Breast epithelium (tissue), 4 donors: Measurements from ENCODE around the gene POC1A. TPM values are rescaled to one million over a fixed set of nuclear protein-coding genes. Genes with fewer than 3 reads are reported as not detected.

Experiments
- DNase-seq, 2 donors: peaks; one replicate each; pipeline ENCODE4 v3.0.0-alpha.2; 2019; ENCODE audit warnings: low spot score in 2 of 2
- H3K27ac ChIP-seq, 2 donors: fragments of 200-600 bp; sonication (generic) in 1 of 2; one replicate each; pipeline ENCODE4 v1.5.1; 2016 to 2019; ENCODE audit warnings: mild to moderate bottlenecking in 1 of 2
- H3K27me3 ChIP-seq, 2 donors: fragments of 200-600 bp; sonication (generic) in 1 of 2; one replicate each; pipeline versions ENCODE4 v1.5.1 to v1.6.0; 2017 to 2019; ENCODE audit warnings: control low read depth in 1 of 2, mild to moderate bottlenecking in 1 of 2
- H3K36me3 ChIP-seq: fragments of 200-600 bp; one replicate; pipeline ENCODE4 v1.5.1; 2019
- H3K4me1 ChIP-seq, 2 donors: fragments of 200-600 bp; sonication (generic); one replicate each; pipeline ENCODE4 v1.5.1; 2016 to 2019; ENCODE audit warnings: control low read depth in 1 of 2
- H3K4me3 ChIP-seq, 3 donors: fragments of 200-600 bp; sonication (generic); 1 replicate in 2 of 3; 2 replicates in 1 of 3; pipeline ENCODE4 v1.5.1; 2016 to 2019; ENCODE audit warnings: mild to moderate bottlenecking in 3 of 3, moderate library complexity in 2 of 3
- H3K9me3 ChIP-seq, 2 donors: fragments of 200-600 bp; sonication (generic) in 1 of 2; one replicate each; pipeline ENCODE4 v1.5.1; 2016 to 2019; ENCODE audit warnings: control low read depth in 1 of 2
- POLR2A ChIP-seq: fragments of 450-650 bp; IDR thresholded peaks from one replicate; pipeline ENCODE4 v1.6.1; 2016; ENCODE audit warnings: antibody characterized with exemption, mild to moderate bottlenecking, moderate library complexity
- POLR2AphosphoS5 ChIP-seq, 3 donors: sonication (generic); formaldehyde crosslinking; IDR thresholded peaks; one replicate each; pipeline ENCODE4 v1.6.1; 2017; ENCODE audit warnings: antibody characterized with exemption in 3 of 3
- intact Hi-C: fragments of 100-400 bp; cut with DNase I; formaldehyde crosslinking; loops from one replicate; pipeline ENCODE4 v1.15.1; 2023; ENCODE audit warnings: low total_unique reads
- total RNA-seq, 3 donors: library from RNA; depleted of rRNA; stranded (reverse); fragments of >200 nt; gene quantifications; one replicate each; pipeline ENCODE4 v1.1.0, GENCODE V29; 2016
- TF ChIP-seq, protein P1 (sequence below), 3 donors: fragments of 450-650 bp; IDR thresholded peaks; one replicate each; pipeline ENCODE4 v1.5.1; 2016 to 2017; ENCODE audit warnings: antibody characterized with exemption in 3 of 3, mild to moderate bottlenecking in 3 of 3, moderate library complexity in 3 of 3

Gene POC1A
- total RNA-seq, 3 donors from 2014 or later = 1.9 to 2.7 (median 2.6) TPM

DNA sequence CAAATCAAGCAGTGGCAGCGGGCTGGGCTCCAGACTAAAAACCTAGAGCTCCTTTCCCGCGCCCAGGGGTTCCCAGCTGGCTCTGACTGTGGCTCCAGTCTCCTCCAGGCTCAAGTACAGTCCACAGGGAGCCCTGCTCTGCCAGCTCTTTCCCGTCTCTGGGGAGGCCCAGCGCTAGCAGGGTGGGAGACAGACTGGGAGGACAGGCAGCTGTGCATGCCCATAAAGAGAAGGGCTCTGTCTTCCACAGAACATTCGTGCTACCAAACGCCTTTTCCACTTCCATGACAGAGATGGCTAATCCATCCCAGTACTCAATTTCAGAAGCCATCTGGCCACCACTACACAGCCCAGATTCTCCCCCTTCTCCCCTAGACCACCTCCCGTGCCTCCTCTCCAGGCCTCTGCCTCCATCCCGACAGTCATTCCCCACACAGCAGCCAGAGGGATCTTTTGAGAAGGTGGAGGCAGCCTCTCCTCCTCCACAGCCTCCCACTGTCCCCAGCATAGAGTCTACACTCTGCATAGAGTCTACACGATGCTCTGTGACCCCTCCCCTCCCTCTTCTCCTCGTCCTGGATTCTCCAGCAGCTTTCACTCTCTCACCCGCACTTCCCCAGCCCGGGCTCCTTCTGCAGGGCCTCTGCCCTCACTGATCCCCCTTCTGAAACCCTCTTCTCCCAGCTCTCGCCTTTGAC is 91.0 kb downstream of the POC1A start:
- intact Hi-C loops = no loop called here

DNA sequence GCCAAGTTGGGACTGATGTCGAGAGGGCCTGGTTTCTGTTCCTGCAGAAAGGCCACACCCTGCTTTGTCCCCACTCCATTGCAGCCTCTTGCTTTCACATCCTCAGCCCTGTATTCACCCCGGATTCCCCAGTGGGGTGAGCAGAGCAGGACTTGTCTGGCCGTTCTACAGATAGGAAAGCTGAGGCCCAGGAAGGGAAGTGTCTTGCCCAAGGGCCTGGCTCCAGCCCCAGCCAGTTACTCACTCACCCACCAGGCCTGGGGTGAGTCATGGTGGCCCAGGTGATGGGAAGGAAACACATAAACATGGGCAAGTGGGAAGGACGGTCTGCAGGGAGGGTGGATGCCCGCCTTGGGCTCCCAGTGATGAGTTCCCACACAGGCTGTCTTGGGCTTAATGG is 91.7 kb downstream of the POC1A start:
- no peak for DNase-seq
- H3K36me3 ChIP-seq = no peaks in the 10 kb centered on the region
- H3K4me3 ChIP-seq = no peak overlapping the region
- H3K4me1 ChIP-seq = peaks cover 0 to 10% of the 10 kb centered on the region in 2 donors
- peak overlapping the region; percentile 43 to 55 for H3K27ac ChIP-seq
- intact Hi-C loops = no loop called here
- no peaks in the 10 kb centered on the region for H3K9me3 ChIP-seq
- TF ChIP-seq POLR2A (no peak), POLR2AphosphoS5 (IDR thresholded peaks at IDR 0.05) (no peak)
- TF ChIP-seq, protein P1, sequence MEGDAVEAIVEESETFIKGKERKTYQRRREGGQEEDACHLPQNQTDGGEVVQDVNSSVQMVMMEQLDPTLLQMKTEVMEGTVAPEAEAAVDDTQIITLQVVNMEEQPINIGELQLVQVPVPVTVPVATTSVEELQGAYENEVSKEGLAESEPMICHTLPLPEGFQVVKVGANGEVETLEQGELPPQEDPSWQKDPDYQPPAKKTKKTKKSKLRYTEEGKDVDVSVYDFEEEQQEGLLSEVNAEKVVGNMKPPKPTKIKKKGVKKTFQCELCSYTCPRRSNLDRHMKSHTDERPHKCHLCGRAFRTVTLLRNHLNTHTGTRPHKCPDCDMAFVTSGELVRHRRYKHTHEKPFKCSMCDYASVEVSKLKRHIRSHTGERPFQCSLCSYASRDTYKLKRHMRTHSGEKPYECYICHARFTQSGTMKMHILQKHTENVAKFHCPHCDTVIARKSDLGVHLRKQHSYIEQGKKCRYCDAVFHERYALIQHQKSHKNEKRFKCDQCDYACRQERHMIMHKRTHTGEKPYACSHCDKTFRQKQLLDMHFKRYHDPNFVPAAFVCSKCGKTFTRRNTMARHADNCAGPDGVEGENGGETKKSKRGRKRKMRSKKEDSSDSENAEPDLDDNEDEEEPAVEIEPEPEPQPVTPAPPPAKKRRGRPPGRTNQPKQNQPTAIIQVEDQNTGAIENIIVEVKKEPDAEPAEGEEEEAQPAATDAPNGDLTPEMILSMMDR (IDR thresholded peaks at IDR 0.05) = no peak
- no peaks in the 10 kb centered on the region for H3K27me3 ChIP-seq

More for the DNA sequence above, 91.0 kb downstream of the POC1A start:
- Histone ChIP-seq H3K4me3 (no peak overlapping the region), H3K4me1 (peaks cover 4 to 10% of the 10 kb centered on the region in 2 donors), H3K36me3 (no peaks in the 10 kb centered on the region), H3K27me3 (no peaks in the 10 kb centered on the region), H3K9me3 (no peaks in the 10 kb centered on the region), H3K27ac (peak overlapping the region; percentile 43 to 55)
- TF ChIP-seq, protein P1 (IDR thresholded peaks at IDR 0.05) = no peak
- TF ChIP-seq POLR2A (no peak), POLR2AphosphoS5 (IDR thresholded peaks at IDR 0.05) (no peak)
- DNase-seq = no peak

DNA sequence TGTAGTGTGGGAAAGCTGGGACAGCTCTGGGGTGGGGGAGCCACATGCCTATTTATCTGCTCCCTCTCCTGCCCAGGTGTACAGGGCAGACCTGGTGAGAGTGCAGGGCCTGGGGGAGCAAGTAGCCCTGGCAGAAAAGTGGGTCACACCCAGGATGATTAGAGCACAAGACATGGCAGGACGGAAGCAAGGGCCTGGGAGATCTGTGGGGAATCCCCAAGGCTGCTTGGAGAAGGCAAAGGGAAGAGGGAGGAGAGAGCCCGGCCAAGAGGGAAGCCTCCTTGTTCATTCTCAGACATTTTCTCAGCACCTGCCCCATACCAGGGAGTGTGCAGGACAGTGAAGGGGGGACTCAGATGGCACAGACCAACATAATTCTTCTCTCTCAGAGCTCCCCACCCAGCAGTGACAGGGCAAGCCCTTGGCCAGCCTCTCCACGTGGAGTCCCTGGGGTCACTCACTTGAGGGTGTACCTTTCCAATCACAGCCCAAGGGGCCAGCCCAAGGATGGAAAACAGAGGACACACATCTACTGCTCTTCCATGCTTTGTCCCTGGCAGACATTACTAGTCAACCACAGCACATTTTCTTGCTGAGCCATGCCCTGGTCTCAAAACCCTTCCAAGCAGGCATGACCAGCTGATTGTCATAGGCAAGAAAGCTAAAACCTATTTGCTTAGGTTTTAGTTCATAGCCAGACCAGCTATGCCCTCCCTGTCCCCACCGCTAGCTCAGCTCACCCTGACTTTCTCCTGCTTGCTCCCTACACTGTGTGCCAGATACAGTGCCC is 92.9 kb downstream of the POC1A start:
- TF ChIP-seq POLR2AphosphoS5 (IDR thresholded peaks at IDR 0.05) = no peak
- TF ChIP-seq, protein P1 (IDR thresholded peaks at IDR 0.05) = no peak
- no peak for TF ChIP-seq POLR2A
- Histone ChIP-seq H3K27ac (peak overlapping the region; percentile 55 to 61), H3K9me3 (no peaks in the 10 kb centered on the region), H3K27me3 (no peaks in the 10 kb centered on the region), H3K4me3 (no peak overlapping the region), H3K36me3 (no peaks in the 10 kb centered on the region), H3K4me1 (peaks cover 0 to 10% of the 10 kb centered on the region in 2 donors)
- intact Hi-C loops = no loop called here
- DNase-seq = no peak

DNA sequence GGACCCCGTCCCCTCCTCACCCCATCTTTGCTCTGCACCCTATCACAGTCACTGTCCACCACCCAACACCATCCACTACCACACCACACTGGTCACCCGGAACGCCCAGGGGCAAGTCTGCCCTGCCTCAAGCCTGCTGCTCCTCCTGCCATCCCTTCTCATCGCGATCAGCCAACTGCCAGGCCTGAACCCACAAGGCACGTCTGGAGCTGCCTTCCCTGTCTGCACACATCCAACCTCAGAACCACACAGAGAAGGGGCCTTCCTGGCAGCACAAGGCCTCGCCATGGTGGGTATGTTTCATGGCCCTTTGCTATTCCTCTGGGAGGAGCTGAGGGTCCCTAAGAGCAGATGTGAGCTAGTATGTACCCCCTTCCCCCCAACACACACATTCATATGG is 94.4 kb downstream of the POC1A start:
- H3K27ac ChIP-seq = peak overlapping the region; percentile 40 to 69
- no peaks in the 10 kb centered on the region for H3K9me3 ChIP-seq
- H3K36me3 ChIP-seq = no peaks in the 10 kb centered on the region
- H3K27me3 ChIP-seq = no peaks in the 10 kb centered on the region
- TF ChIP-seq POLR2AphosphoS5 (IDR thresholded peaks at IDR 0.05) (no peak), POLR2A (no peak)
- TF ChIP-seq, protein P1 (IDR thresholded peaks at IDR 0.05) = no peak
- intact Hi-C loops = loop anchor here (5.0 to 10.0 kb wide), 2 partner anchors 55 to 93 kb away; partner anchors contain the start of gene POC1A
- no peak overlapping the region for H3K4me3 ChIP-seq
- no peak for DNase-seq
- peaks cover 0 to 11% of the 10 kb centered on the region in 2 donors for H3K4me1 ChIP-seq
